Nephron (organoid): ENCODE measurements around the gene SMTNL2.

Source experiments
- H3K27ac Mint-ChIP-seq, 3 experiments: 2 replicates each; pipeline ENCODE4 v1.8.0; 2020; ENCODE audit warnings: mixed read lengths in 3 of 3, mild to moderate bottlenecking in 2 of 3, moderate library complexity in 1 of 3
- H3K27me3 Mint-ChIP-seq: 2 replicates; pipeline ENCODE4 v1.8.0; 2021; ENCODE audit warnings: low read depth, mild to moderate bottlenecking, moderate library complexity, mixed read lengths
- H3K36me3 Mint-ChIP-seq: 2 replicates; pipeline ENCODE4 v1.8.0; 2020; ENCODE audit warnings: low read depth, mixed read lengths
- H3K4me1 Mint-ChIP-seq: 2 replicates; pipeline ENCODE4 v1.8.0; 2020; ENCODE audit warnings: mixed read lengths
- H3K4me3 Mint-ChIP-seq, 3 experiments: 2 replicates each; pipeline ENCODE4 v1.8.0; 2020; ENCODE audit warnings: mild to moderate bottlenecking in 3 of 3, mixed read lengths in 3 of 3, moderate library complexity in 2 of 3
- H3K9me3 Mint-ChIP-seq: 2 replicates; pipeline ENCODE4 v1.8.0; 2020; ENCODE audit warnings: mixed read lengths
- CTCF ChIP-seq, 3 experiments: fragments of 200-600 bp; sonication (generic); IDR thresholded peaks; one replicate each; pipeline ENCODE4 v1.5.0; 2021; ENCODE audit warnings: antibody characterized with exemption in 3 of 3; ENCODE audit not compliant: unreplicated experiment in 3 of 3

The SMTNL2 gene

GRCh38 chr17:4557626-4558346 lies 26.5 kb upstream of the SMTNL2 start:
- no peak for TF ChIP-seq CTCF (IDR thresholded peaks at IDR 0.05; ENCODE audit: unreplicated experiment in 3 of 3)
- H3K4me3 Mint-ChIP-seq, result peak overlapping the region; percentile 50 to 64 (median 59)
- no peaks in the 10 kb centered on the region for H3K27me3 Mint-ChIP-seq
- H3K9me3 Mint-ChIP-seq, result no peaks in the 10 kb centered on the region
- H3K27ac Mint-ChIP-seq, result no peak overlapping the region
- H3K36me3 Mint-ChIP-seq, result no peaks in the 10 kb centered on the region
- H3K4me1 Mint-ChIP-seq, result peaks cover 27% of the 10 kb centered on the region

GRCh38 chr17:4558347-4558971 lies 25.9 kb upstream of the SMTNL2 start:
- no peak for TF ChIP-seq CTCF (IDR thresholded peaks at IDR 0.05; ENCODE audit: unreplicated experiment in 3 of 3)
- H3K27ac Mint-ChIP-seq, result no peak overlapping the region
- no peak overlapping the region for H3K4me3 Mint-ChIP-seq
- no peaks in the 10 kb centered on the region for H3K36me3 Mint-ChIP-seq
- H3K27me3 Mint-ChIP-seq, result no peaks in the 10 kb centered on the region
- no peaks in the 10 kb centered on the region for H3K9me3 Mint-ChIP-seq
- peaks cover 27% of the 10 kb centered on the region for H3K4me1 Mint-ChIP-seq

GRCh38 chr17:4559139-4559791 lies 25.1 kb upstream of the SMTNL2 start:
- no peak overlapping the region for H3K4me3 Mint-ChIP-seq
- no peaks in the 10 kb centered on the region for H3K27me3 Mint-ChIP-seq
- H3K9me3 Mint-ChIP-seq, result no peaks in the 10 kb centered on the region
- H3K36me3 Mint-ChIP-seq, result no peaks in the 10 kb centered on the region
- no peak overlapping the region for H3K27ac Mint-ChIP-seq
- TF ChIP-seq CTCF (IDR thresholded peaks at IDR 0.05; ENCODE audit: unreplicated experiment in 3 of 3), result no peak
- H3K4me1 Mint-ChIP-seq, result peaks cover 24% of the 10 kb centered on the region

- TF ChIP-seq CTCF (IDR thresholded peaks at IDR 0.05; ENCODE audit: unreplicated experiment in 3 of 3), result no peak
- Mint-ChIP-seq H3K9me3 (no peaks in the 10 kb centered on the region), H3K4me1 (peaks cover 19% of the 10 kb centered on the region), H3K4me3 (no peak overlapping the region), H3K36me3 (no peaks in the 10 kb centered on the region), H3K27me3 (no peaks in the 10 kb centered on the region), H3K27ac (peak overlapping the region in 1 of 3 experiments; percentile 17)
Observed at GRCh38 chr17:4559966-4560365, 24.4 kb upstream of the SMTNL2 start.

GRCh38 chr17:4560421-4560820 lies 23.9 kb upstream of the SMTNL2 start, which contains the start of gene GGT6:
TSS of gene GGT6 (minus strand) at chr17:4560577. CDS start at chr17:4560521, 56 bp downstream.
- Mint-ChIP-seq H3K9me3 (no peaks in the 10 kb centered on the region), H3K36me3 (no peaks in the 10 kb centered on the region), H3K4me3 (peak within 1 kb of the TSS in 1 of 3 experiments; percentile 10), H3K4me1 (peaks cover 18% of the 10 kb centered on the region), H3K27ac (peak within 1 kb of the TSS; percentile 17 to 47 (median 23)), H3K27me3 (peaks cover 2% of the 10 kb centered on the region)
- TF ChIP-seq CTCF (IDR thresholded peaks at IDR 0.05; ENCODE audit: unreplicated experiment in 3 of 3), result no peak
